ENCODE results near the gene NCAPH2. TPM values are rescaled to one million over a fixed set of nuclear protein-coding genes. Genes with fewer than 3 reads are reported as not detected.

The NCAPH2 gene
- total RNA-seq, 1 donor from 2014 or later: 44.2 TPM

DNA sequence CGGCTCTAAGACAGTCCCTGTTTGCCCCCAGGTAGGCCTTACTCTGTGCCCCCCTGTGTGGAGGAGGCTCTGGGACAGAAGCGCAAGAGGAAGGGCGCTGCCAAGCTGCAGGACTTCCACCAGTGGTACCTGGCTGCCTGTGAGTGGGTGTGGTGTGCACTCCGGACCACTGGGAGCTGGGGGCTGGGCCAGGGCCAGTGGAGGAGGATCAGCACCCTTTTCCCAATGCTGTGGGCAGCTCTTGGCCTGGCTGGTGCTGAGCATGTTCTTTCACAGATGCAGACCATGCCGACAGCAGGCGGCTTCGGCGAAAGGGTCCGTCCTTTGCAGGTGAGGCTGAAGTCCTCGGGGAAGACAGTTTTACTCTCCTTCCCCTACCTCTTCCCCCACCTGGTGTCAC, 13.7 kb downstream of the NCAPH2 start:
- Histone ChIP-seq H3K4me3 (ENCODE audit: low read depth, low read length) (no peak overlapping the region), H3K36me3 (ENCODE audit: control insufficient read depth, insufficient read depth, low read length) (peaks cover 19% of the 10 kb centered on the region), H3K27me3 (ENCODE audit: control insufficient read depth, insufficient read depth, low read length) (no peaks in the 10 kb centered on the region)
- FAIRE-seq (no peak), DNase-seq (ENCODE audit: low read depth) (no peak)
- TF ChIP-seq, protein P1, sequence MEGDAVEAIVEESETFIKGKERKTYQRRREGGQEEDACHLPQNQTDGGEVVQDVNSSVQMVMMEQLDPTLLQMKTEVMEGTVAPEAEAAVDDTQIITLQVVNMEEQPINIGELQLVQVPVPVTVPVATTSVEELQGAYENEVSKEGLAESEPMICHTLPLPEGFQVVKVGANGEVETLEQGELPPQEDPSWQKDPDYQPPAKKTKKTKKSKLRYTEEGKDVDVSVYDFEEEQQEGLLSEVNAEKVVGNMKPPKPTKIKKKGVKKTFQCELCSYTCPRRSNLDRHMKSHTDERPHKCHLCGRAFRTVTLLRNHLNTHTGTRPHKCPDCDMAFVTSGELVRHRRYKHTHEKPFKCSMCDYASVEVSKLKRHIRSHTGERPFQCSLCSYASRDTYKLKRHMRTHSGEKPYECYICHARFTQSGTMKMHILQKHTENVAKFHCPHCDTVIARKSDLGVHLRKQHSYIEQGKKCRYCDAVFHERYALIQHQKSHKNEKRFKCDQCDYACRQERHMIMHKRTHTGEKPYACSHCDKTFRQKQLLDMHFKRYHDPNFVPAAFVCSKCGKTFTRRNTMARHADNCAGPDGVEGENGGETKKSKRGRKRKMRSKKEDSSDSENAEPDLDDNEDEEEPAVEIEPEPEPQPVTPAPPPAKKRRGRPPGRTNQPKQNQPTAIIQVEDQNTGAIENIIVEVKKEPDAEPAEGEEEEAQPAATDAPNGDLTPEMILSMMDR (IDR thresholded peaks at IDR 0.05; ENCODE audit: insufficient read depth, low read length, severe bottlenecking): no peak

DNA sequence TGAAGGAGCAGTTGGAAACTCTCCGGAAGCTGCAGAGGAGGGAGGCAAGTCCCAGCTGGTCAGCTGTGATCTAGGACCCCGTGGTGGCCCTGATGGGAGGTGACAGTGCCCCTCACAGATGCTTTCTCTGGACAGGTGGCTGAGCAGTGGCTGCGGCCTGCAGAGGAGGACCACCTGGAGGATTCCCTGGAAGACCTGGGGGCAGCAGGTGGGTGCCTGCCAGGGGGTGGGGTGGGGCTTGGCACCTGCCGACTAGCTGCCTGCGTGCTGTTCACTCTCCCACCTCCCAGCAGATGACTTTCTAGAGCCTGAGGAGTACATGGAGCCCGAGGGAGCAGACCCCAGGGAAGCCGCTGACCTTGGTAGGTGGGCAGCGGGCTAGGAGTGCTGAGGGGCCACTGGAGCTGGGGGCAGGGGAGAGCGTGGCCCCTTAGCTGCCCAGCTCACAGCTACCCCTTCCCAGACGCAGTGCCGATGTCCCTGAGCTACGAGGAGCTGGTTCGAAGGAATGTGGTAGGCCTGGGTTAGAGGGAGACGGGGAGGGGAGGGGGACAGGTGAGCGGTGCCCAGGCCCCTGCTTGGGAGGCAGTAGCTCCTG, 14.3 kb downstream of the NCAPH2 start:
- no peak overlapping the region for H3K4me3 ChIP-seq (ENCODE audit: low read depth, low read length)
- H3K36me3 ChIP-seq (ENCODE audit: control insufficient read depth, insufficient read depth, low read length): peaks cover 17% of the 10 kb centered on the region
- H3K27me3 ChIP-seq (ENCODE audit: control insufficient read depth, insufficient read depth, low read length): no peaks in the 10 kb centered on the region
- TF ChIP-seq, protein P1 (IDR thresholded peaks at IDR 0.05; ENCODE audit: insufficient read depth, low read length, severe bottlenecking): no peak
- FAIRE-seq: no peak
- DNase-seq (ENCODE audit: low read depth): no peak

DNA sequence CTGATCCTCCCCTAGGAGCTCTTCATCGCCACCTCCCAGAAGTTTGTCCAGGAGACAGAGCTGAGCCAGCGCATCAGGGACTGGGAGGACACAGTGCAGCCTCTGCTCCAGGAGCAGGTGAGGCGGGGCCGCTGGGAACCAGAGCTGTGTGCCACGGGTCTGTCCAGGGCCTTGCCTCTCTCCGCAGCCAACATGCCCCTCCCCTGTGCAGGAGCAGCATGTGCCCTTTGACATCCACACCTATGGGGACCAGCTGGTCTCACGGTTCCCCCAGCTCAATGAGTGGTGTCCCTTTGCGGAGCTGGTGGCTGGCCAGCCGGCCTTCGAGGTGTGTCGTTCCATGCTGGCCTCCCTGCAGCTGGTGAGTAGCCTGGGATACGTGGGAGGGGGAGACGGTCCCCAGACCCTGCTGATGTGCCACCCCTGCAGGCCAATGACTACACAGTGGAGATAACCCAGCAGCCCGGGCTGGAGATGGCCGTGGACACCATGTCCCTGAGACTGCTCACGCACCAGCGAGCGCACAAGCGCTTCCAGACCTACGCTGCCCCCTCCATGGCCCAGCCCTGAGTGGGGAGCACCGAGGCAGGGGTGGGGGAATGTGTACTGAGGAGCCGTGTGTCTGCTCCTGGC, 14.9 kb downstream of the NCAPH2 start:
- H3K27me3 ChIP-seq (ENCODE audit: control insufficient read depth, insufficient read depth, low read length): no peaks in the 10 kb centered on the region
- peaks cover 14% of the 10 kb centered on the region for H3K36me3 ChIP-seq (ENCODE audit: control insufficient read depth, insufficient read depth, low read length)
- TF ChIP-seq, protein P1 (IDR thresholded peaks at IDR 0.05; ENCODE audit: insufficient read depth, low read length, severe bottlenecking): no peak
- FAIRE-seq (no peak), DNase-seq (ENCODE audit: low read depth) (no peak)
- H3K4me3 ChIP-seq (ENCODE audit: low read depth, low read length): no peak overlapping the region

DNA sequence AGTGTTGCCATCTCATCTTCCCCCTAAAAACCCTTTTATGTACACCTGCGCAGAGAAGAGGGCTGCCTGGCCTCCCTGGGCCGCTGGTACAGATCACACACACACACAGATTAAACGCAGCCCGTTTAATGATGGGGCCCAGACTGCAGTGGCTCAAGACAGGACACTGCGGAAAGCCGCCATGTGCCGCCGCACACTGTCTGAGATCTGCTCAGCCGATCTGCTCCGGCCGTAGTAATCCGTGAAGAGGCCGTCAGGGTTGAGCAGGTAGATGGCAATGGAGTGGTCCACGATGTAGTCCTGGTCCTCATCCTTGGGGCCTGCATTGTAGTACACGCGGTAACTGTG, 15.4 kb downstream of the NCAPH2 start:
- H3K27me3 ChIP-seq (ENCODE audit: control insufficient read depth, insufficient read depth, low read length): no peaks in the 10 kb centered on the region
- H3K36me3 ChIP-seq (ENCODE audit: control insufficient read depth, insufficient read depth, low read length): peaks cover 13% of the 10 kb centered on the region
- H3K4me3 ChIP-seq (ENCODE audit: low read depth, low read length): no peak overlapping the region
- FAIRE-seq (no peak), DNase-seq (ENCODE audit: low read depth) (no peak)
- TF ChIP-seq, protein P1 (IDR thresholded peaks at IDR 0.05; ENCODE audit: insufficient read depth, low read length, severe bottlenecking): no peak

DNA sequence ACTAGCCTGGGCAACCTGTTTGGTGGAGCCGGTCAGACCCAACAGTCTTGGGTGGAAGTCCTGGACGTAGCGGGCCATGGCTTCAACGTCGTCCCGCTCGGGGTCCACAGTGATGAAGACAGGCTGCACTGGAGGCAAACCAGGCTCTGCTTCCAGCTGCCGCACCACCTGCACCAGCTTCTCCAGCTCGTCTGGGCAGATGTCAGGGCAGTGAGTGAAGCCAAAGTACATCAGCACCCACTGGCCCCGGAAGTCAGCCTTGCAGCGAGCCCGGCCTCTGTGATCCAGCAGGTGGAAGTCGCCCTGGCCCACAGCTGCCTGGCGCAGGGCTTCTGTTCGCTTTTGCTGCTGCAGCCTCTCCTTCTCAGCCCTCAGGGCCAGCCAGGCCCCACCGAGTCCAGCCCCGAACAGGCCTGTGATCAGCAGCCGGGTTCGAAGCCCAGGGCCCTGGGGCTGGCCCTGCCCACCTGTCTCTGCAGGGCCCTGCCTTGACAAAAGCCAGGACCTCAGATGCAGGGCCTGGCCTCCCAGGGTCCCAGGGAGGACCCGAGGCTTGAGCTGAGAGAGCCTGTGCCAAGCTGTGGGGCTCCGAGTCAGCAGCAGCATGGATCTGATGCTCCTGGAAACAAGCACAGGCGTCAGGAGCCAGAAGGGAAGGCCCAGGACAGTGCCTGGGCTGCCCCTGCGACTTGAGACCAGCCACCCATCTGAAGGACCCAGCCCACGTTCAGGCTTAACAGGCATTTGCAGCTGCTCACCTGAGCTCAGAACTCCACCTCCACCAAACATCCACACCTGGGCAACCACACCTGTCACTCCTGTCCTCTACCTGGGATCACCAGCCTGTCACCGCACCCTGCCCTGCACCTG, 16.0 kb downstream of the NCAPH2 start:
- Histone ChIP-seq H3K4me3 (ENCODE audit: low read depth, low read length) (peak overlapping the region; percentile 79), H3K27me3 (ENCODE audit: control insufficient read depth, insufficient read depth, low read length) (no peaks in the 10 kb centered on the region), H3K36me3 (ENCODE audit: control insufficient read depth, insufficient read depth, low read length) (peaks cover 16% of the 10 kb centered on the region)
- FAIRE-seq: peak; percentile 58
- no peak for DNase-seq (ENCODE audit: low read depth)
- TF ChIP-seq, protein P1 (IDR thresholded peaks at IDR 0.05; ENCODE audit: insufficient read depth, low read length, severe bottlenecking): no peak
